ENCODE measurements around the gene ZNF195.

The ZNF195 gene

DNA sequence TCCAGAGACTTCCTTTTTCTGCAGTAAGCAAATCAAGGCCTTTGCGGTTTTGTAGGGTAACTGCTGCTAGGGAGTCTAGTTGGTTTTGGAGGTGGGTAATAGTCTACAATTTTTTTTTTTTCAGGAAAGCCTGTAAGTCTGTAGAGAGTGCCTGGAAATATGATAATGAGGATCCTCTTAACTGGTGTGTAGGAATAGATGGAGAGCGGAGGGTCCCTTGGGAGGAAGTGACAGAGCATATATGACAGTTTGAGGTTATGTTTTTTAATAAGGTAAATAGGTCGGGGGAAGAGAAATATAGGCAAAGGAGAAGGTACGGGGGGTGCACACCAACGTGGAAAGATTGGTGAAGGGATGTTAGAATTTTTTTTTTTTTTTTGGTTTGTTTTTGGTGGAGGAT, 25.9 kb downstream of the ZNF195 start:
- TF ChIP-seq, protein P1, sequence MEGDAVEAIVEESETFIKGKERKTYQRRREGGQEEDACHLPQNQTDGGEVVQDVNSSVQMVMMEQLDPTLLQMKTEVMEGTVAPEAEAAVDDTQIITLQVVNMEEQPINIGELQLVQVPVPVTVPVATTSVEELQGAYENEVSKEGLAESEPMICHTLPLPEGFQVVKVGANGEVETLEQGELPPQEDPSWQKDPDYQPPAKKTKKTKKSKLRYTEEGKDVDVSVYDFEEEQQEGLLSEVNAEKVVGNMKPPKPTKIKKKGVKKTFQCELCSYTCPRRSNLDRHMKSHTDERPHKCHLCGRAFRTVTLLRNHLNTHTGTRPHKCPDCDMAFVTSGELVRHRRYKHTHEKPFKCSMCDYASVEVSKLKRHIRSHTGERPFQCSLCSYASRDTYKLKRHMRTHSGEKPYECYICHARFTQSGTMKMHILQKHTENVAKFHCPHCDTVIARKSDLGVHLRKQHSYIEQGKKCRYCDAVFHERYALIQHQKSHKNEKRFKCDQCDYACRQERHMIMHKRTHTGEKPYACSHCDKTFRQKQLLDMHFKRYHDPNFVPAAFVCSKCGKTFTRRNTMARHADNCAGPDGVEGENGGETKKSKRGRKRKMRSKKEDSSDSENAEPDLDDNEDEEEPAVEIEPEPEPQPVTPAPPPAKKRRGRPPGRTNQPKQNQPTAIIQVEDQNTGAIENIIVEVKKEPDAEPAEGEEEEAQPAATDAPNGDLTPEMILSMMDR (IDR thresholded peaks at IDR 0.05; ENCODE audit: control insufficient read depth, extremely low read depth, insufficient read depth) = no peak
- H3K4me3 ChIP-seq (ENCODE audit: low read depth, low read length) = no peak overlapping the region
- no peak for DNase-seq (ENCODE audit: low read depth)

DNA sequence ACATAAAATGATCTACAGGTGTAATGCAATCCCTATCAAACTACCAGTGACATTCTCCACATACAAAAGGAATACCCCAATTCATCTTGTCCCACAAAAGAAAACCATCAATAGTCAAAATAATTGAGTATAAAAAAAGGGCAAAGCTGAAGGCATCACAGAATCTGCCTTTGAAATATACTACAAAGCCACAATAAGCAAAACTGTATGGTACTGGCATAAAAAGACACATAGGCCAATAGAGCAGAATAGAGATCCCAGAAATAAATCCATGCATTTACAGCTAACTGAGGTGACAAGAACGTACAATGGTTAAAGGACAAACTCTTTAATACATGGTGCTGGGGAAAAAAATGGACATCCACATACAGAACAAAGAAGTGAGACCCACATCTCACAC, 31.8 kb downstream of the ZNF195 start:
- H3K4me3 ChIP-seq (ENCODE audit: low read depth, low read length) = no peak overlapping the region
- TF ChIP-seq, protein P1 (IDR thresholded peaks at IDR 0.05; ENCODE audit: control insufficient read depth, extremely low read depth, insufficient read depth) = no peak
- DNase-seq (ENCODE audit: low read depth) = no peak

DNA sequence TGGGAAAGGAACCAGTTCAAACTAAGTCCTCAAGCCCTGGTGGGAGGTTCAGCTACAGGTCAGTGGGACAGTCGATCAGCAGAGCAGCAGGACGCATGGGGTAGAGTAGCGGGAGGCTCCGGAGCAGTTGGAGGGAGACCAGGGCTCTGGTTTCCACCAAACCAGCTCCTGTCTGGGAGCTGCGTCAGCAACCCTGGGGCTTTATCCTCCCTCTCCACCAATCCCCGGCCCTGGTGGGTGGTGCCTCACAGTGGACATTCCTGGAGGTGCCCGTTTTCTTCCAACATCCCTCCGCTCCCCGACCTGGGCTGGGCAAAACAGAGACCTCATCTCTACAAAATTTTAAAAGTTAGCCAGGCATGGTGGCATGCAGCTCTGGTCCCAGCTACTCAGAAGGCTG, 32.4 kb downstream of the ZNF195 start:
- TF ChIP-seq, protein P1 (IDR thresholded peaks at IDR 0.05; ENCODE audit: control insufficient read depth, extremely low read depth, insufficient read depth) = no peak
- no peak for DNase-seq (ENCODE audit: low read depth)
- no peak overlapping the region for H3K4me3 ChIP-seq (ENCODE audit: low read depth, low read length)

DNA sequence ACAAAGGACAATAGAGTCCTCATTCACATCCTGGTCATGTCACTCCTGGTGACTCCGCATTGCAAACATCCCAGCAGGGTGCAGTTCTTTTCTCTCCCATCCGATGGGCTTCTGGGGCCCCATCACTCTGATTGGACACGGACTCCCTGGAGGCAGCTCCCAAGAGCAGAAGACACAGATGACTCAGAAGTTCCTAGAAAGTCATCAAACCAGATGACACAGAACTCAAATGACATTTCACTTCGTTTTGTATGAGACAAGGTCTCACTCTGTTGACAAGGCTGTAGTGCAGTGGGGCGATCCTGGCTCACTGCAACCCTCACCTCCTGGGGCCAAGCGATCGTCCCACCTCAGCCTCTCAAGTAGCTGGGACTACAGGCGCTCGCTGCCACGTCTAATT, 33.2 kb downstream of the ZNF195 start:
- TF ChIP-seq, protein P1 (IDR thresholded peaks at IDR 0.05; ENCODE audit: control insufficient read depth, extremely low read depth, insufficient read depth) = no peak
- no peak for DNase-seq (ENCODE audit: low read depth)
- no peak overlapping the region for H3K4me3 ChIP-seq (ENCODE audit: low read depth, low read length)

DNA sequence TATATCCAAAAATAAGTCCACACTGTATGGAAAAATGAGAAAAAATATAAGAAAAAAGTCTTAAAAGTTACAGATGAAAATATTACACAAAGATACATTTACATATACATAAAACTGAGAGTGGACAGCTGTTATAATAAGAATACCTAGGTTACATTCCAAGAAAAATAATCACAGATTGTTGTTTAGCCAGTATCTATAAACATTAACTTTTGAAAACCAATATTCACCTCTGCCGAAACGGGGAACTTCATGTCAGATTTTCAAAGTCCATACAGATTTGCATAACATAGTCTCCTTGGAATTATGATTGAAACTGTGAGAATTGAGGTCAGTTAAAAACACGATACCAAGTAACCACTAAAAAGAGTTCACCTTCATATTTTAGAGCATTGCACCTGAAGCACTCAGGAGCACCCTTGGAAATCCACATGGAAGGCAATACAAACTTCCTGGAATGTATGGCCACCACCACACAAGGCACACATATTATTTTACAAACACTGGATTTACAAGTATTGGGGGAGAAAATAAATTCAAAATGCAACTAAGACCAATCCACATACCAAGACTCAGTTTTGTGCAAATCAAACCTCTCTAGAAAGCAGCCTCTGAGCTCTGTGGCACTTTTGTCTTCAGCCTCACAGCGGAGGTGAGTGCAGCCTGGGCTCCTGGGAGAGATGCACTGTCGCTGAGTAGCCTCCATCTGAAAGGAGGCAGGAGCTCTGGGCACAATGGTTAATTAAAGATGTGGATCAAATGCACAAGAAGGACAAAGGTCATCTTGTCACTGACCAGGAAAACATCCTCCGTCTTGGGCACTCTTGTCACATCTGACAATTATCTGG, 34.4 kb downstream of the ZNF195 start:
- DNase-seq (ENCODE audit: low read depth) = no peak
- TF ChIP-seq, protein P1 (IDR thresholded peaks at IDR 0.05; ENCODE audit: control insufficient read depth, extremely low read depth, insufficient read depth) = no peak
- H3K4me3 ChIP-seq (ENCODE audit: low read depth, low read length) = no peak overlapping the region

DNA sequence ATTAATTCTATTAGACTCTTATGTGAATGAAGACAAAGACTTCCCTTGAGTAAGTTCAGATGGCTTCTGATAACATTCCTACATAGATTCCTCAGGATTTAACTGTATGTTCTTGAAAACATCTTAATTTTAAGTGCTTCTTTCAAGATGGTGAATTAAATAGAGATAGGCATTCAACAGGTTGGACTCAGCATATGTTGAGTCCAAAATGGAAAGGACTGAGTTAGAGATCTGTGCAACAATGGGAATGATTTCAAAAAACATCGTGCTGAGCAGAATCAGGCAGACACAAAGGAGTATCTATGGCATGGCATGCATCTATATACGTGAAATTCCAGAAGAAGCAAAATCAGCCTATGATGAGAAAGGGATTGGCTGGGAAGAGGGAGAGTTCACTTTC, 36.2 kb downstream of the ZNF195 start:
- DNase-seq (ENCODE audit: low read depth) = no peak
- TF ChIP-seq, protein P1 (IDR thresholded peaks at IDR 0.05; ENCODE audit: control insufficient read depth, extremely low read depth, insufficient read depth) = no peak
- no peak overlapping the region for H3K4me3 ChIP-seq (ENCODE audit: low read depth, low read length)

DNA sequence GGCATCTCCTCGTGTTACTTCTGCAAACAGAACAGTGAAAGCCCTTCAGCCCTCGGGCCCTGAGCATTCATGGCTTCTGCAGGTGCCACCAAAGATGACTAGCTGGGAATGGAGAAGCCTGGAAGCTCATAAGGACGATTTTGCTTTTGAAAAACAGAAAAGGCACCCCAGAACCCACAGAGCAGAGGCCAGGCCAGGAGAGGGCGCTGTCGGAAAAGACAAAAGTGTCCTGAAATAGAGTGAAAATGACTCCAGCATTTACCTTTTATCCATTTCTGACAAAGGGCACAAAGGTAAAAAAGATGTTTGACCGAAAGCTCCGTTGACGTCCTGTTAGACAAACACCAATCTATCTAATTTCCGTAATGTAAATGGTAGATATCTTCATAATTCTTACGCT, 37.6 kb downstream of the ZNF195 start:
- TF ChIP-seq, protein P1 (IDR thresholded peaks at IDR 0.05; ENCODE audit: control insufficient read depth, extremely low read depth, insufficient read depth) = peak; percentile 44
- DNase-seq (ENCODE audit: low read depth) = no peak
- no peak overlapping the region for H3K4me3 ChIP-seq (ENCODE audit: low read depth, low read length)
